ENCODE results near the gene SLC40A1. TPM values are rescaled to one million over a fixed set of nuclear protein-coding genes. Genes with fewer than 3 reads are reported as not detected.

Gene SLC40A1
- total RNA-seq, 1 experiment from 2014 or later = not detected

- H3T11ph ChIP-seq (ENCODE audit: low read length) = no peak overlapping the region
- no peak overlapping the region for H3K4ac ChIP-seq (ENCODE audit: low read depth, low read length)
- H2BK15ac ChIP-seq (ENCODE audit: low read depth, low read length) = no peak overlapping the region
- Mint-ChIP-seq H3K9me3 (no peaks in the 10 kb centered on the region), H3K27ac (no peak overlapping the region), H3K4me1 (no peaks in the 10 kb centered on the region), H3K4me3 (no peak overlapping the region), H3K27me3 (ENCODE audit: low read depth) (no peaks in the 10 kb centered on the region; the same call in 1 of the 2 replicates), H3K36me3 (ENCODE audit: insufficient read depth in 1 of 3, low read depth in 3 of 3) (no peaks in the 10 kb centered on the region)
- H3K14ac ChIP-seq (ENCODE audit: insufficient read depth, low read length) = no peak overlapping the region
- no peaks in the 10 kb centered on the region for H3K27me3 ChIP-seq (ENCODE audit: insufficient read depth, low read length)
- H3K9me3 ChIP-seq (ENCODE audit: control insufficient read depth, low read depth, low read length) = no peaks in the 10 kb centered on the region
- H2BK5ac ChIP-seq (ENCODE audit: insufficient read length, low read length) = no peak overlapping the region
- H3K23me2 ChIP-seq (ENCODE audit: insufficient read length, low read depth, low read length, poor library complexity, severe bottlenecking) = no peaks in the 10 kb centered on the region
- no peak overlapping the region for H4K5ac ChIP-seq (ENCODE audit: insufficient read length, low read depth, low read length)
- no peak overlapping the region for H3K9ac ChIP-seq (ENCODE audit: extremely low read depth, insufficient read length, low read length)
- no peak overlapping the region for H3K4me2 ChIP-seq (ENCODE audit: insufficient read depth, insufficient read length, low read length)
- no peak overlapping the region for H2BK120ac ChIP-seq (ENCODE audit: low read depth, low read length, poor library complexity, severe bottlenecking)
- no peak for DNase-seq
- no peaks in the 10 kb centered on the region for H3K79me1 ChIP-seq (ENCODE audit: insufficient read depth, low read depth, low read length, poor library complexity, severe bottlenecking)
- H3K18ac ChIP-seq (ENCODE audit: insufficient read length, low read depth, low read length) = no peak overlapping the region
- H3K56ac ChIP-seq (ENCODE audit: insufficient read length, low read depth, low read length) = no peak overlapping the region
- no peaks in the 10 kb centered on the region for H3K4me1 ChIP-seq (ENCODE audit: insufficient read depth, low read length)
- no CpG with 5 or more reads among the region's 4 CpGs for WGBS (ENCODE audit: extremely low coverage, insufficient read length, low lambda C conversion rate)
- H3K79me2 ChIP-seq (ENCODE audit: insufficient read depth, low read length) = no peaks in the 10 kb centered on the region
- no peak overlapping the region for H2BK12ac ChIP-seq (ENCODE audit: insufficient read length, low read depth, low read length)
- H2AK5ac ChIP-seq (ENCODE audit: insufficient read length, low read length) = no peak overlapping the region
- TF ChIP-seq, protein P1, sequence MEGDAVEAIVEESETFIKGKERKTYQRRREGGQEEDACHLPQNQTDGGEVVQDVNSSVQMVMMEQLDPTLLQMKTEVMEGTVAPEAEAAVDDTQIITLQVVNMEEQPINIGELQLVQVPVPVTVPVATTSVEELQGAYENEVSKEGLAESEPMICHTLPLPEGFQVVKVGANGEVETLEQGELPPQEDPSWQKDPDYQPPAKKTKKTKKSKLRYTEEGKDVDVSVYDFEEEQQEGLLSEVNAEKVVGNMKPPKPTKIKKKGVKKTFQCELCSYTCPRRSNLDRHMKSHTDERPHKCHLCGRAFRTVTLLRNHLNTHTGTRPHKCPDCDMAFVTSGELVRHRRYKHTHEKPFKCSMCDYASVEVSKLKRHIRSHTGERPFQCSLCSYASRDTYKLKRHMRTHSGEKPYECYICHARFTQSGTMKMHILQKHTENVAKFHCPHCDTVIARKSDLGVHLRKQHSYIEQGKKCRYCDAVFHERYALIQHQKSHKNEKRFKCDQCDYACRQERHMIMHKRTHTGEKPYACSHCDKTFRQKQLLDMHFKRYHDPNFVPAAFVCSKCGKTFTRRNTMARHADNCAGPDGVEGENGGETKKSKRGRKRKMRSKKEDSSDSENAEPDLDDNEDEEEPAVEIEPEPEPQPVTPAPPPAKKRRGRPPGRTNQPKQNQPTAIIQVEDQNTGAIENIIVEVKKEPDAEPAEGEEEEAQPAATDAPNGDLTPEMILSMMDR (conservative IDR thresholded peaks at IDR 0.05) = no peak
- H2BK20ac ChIP-seq (ENCODE audit: low read depth, low read length, poor library complexity, severe bottlenecking) = no peak overlapping the region
- H2AFZ ChIP-seq (ENCODE audit: low read length) = no peak overlapping the region
- H3K23ac ChIP-seq (ENCODE audit: insufficient read length, low read depth, low read length) = no peak overlapping the region
- H3K27ac ChIP-seq (ENCODE audit: insufficient read length, low read depth, low read length) = no peak overlapping the region
- no peaks in the 10 kb centered on the region for H4K20me1 ChIP-seq (ENCODE audit: control insufficient read depth, insufficient read depth, insufficient read length)
- H4K8ac ChIP-seq (replicated peaks; ENCODE audit: insufficient read length, low read depth, low read length) = no peak overlapping the region
- H4K91ac ChIP-seq (ENCODE audit: insufficient read length, low read depth, low read length) = no peak overlapping the region
Observed at GRCh38 chr2:189609423-189609816, 28.8 kb upstream of the SLC40A1 start.
